Common myeloid progenitor, CD34-positive (primary cell): ENCODE results near the gene LRRFIP2.

Experiments used
- CTCF ChIA-PET: fragments of 350-600 bp; sonication (Branson Sonifier 250); formaldehyde crosslinking; loops from one replicate; lab custom pipeline; 2021; ENCODE audit warnings: antibody characterized with exemption; lab: Charles Lee
- POLR2A ChIA-PET: fragments of 350-600 bp; sonication (Branson Sonifier 250); formaldehyde crosslinking; loops from one replicate; lab custom pipeline; 2021; ENCODE audit warnings: antibody characterized with exemption; lab: Charles Lee
- DNase-seq, 3 donors: peaks; one replicate each; pipeline versions ENCODE4 v3.0.0 to v3.0.0-alpha.2; 2013
- H3K27ac ChIP-seq, 2 experiments: 1 replicate in 1 of 2; 2 replicates in 1 of 2; pipeline ENCODE4 v1.7.0; 2013; ENCODE audit warnings: inconsistent platforms in 2 of 2, low read length in 2 of 2, mild to moderate bottlenecking in 2 of 2, low read depth in 1 of 2, moderate library complexity in 1 of 2; ENCODE audit not compliant: severe bottlenecking in 2 of 2, insufficient read depth in 1 of 2, poor library complexity in 1 of 2
- H3K27me3 ChIP-seq, 5 experiments: replicated peaks in 2 of 5; 1 replicate in 3 of 5; 2 replicates in 2 of 5; pipeline versions ENCODE4 v1.6.1 to v1.7.0; 2013; ENCODE audit warnings: low read length in 4 of 5, mild to moderate bottlenecking in 2 of 5, moderate library complexity in 2 of 5, inconsistent platforms in 1 of 5; ENCODE audit not compliant: insufficient read depth in 5 of 5, control insufficient read depth in 4 of 5
- H3K36me3 ChIP-seq, 4 experiments: 1 replicate in 2 of 4; 2 replicates in 2 of 4; pipeline versions ENCODE4 v1.6.1 to v1.7.0; 2013; ENCODE audit warnings: low read length in 3 of 4, control low read depth in 1 of 4, mild to moderate bottlenecking in 1 of 4; ENCODE audit not compliant: control insufficient read depth in 4 of 4, insufficient read depth in 4 of 4
- H3K4me1 ChIP-seq, 4 experiments: 1 replicate in 3 of 4; 2 replicates in 1 of 4; pipeline versions ENCODE4 v1.6.1 to v1.7.1; 2013; ENCODE audit warnings: low read length in 3 of 4, mild to moderate bottlenecking in 3 of 4, control low read depth in 1 of 4, inconsistent platforms in 1 of 4, moderate library complexity in 1 of 4; ENCODE audit not compliant: control insufficient read depth in 4 of 4, insufficient read depth in 4 of 4; ENCODE audit errors: control extremely low read depth in 1 of 4
- H3K4me3 ChIP-seq, 7 experiments: 1 replicate in 4 of 7; 2 replicates in 3 of 7; pipeline versions ENCODE4 v1.5.1 to v1.7.0; 2013; ENCODE audit warnings: mild to moderate bottlenecking in 7 of 7, low read length in 6 of 7, moderate library complexity in 6 of 7, inconsistent platforms in 2 of 7, low read depth in 2 of 7, control low read depth in 1 of 7; ENCODE audit not compliant: insufficient read depth in 4 of 7, control insufficient read depth in 1 of 7; ENCODE audit errors: extremely low read depth in 1 of 7
- H3K9me3 ChIP-seq, 5 experiments: 1 replicate in 4 of 5; 2 replicates in 1 of 5; pipeline versions ENCODE4 v1.6.1 to v1.7.1; 2013; ENCODE audit warnings: low read length in 4 of 5, mild to moderate bottlenecking in 2 of 5, inconsistent platforms in 1 of 5, low read depth in 1 of 5, moderate library complexity in 1 of 5; ENCODE audit not compliant: control insufficient read depth in 4 of 5, insufficient read depth in 2 of 5; ENCODE audit errors: control extremely low read depth in 1 of 5
- WGBS: methylation state at CpG from one replicate; pipeline ENCODE4 v1.1.5; 2013; ENCODE audit not compliant: insufficient coverage; 5-methylcytosine and 5-hydroxymethylcytosine counted together

The LRRFIP2 gene

GRCh38 chr3:37041546-37042195 is 132.7 kb downstream of the LRRFIP2 start:
- no peak overlapping the region for H3K27ac ChIP-seq
- no peaks in the 10 kb centered on the region for H3K27me3 ChIP-seq
- H3K9me3 ChIP-seq: peaks cover 0 to 4% (median 0%) of the 10 kb centered on the region in 5 experiments
- no peaks in the 10 kb centered on the region for H3K4me1 ChIP-seq
- H3K4me3 ChIP-seq: no peak overlapping the region
- H3K36me3 ChIP-seq: peaks cover 20 to 49% (median 35%) of the 10 kb centered on the region in 4 experiments
- CTCF ChIA-PET: interaction anchor here (0.7 kb wide), 1 partner anchor 83 kb away, joined by 3 read pairs; no protein-coding TSS in a partner anchor
- no CpG with 5 or more reads among the region's 1 CpG for WGBS
- no peak for DNase-seq
- POLR2A ChIA-PET: no interaction called here

- no CpG with 5 or more reads among the region's 1 CpG for WGBS
- no peak overlapping the region for H3K4me3 ChIP-seq
- H3K4me1 ChIP-seq: no peaks in the 10 kb centered on the region
- ChIA-PET CTCF (no interaction called here), POLR2A (interaction anchor here (0.6 kb wide), 1 partner anchor 195 kb away, joined by 3 read pairs; no protein-coding TSS in a partner anchor)
- DNase-seq: no peak
- H3K27me3 ChIP-seq: no peaks in the 10 kb centered on the region
- H3K9me3 ChIP-seq: peaks cover 0 to 19% (median 11%) of the 10 kb centered on the region in 5 experiments
- peaks cover 26 to 59% (median 45%) of the 10 kb centered on the region in 4 experiments for H3K36me3 ChIP-seq
- H3K27ac ChIP-seq: no peak overlapping the region
Observed at GRCh38 chr3:37040231-37040630, 134.2 kb downstream of the LRRFIP2 start.

- H3K9me3 ChIP-seq: peaks cover 2 to 25% (median 13%) of the 10 kb centered on the region in 5 experiments
- H3K27ac ChIP-seq: no peak overlapping the region
- H3K27me3 ChIP-seq: no peaks in the 10 kb centered on the region
- peaks cover 26 to 68% (median 46%) of the 10 kb centered on the region in 4 experiments for H3K36me3 ChIP-seq
- WGBS: 90% methylated on average over 1 of the region's 1 CpG
- POLR2A ChIA-PET: no interaction called here
- no peak for DNase-seq
- H3K4me3 ChIP-seq: no peak overlapping the region
- no peaks in the 10 kb centered on the region for H3K4me1 ChIP-seq
- CTCF ChIA-PET: no interaction called here
Observed at GRCh38 chr3:37039161-37039846, 135.1 kb downstream of the LRRFIP2 start.

- WGBS: no CpG with 5 or more reads among the region's 3 CpGs
- no peak overlapping the region for H3K4me3 ChIP-seq
- no peak for DNase-seq
- POLR2A ChIA-PET: no interaction called here
- H3K9me3 ChIP-seq: peaks cover 2 to 28% (median 14%) of the 10 kb centered on the region in 5 experiments
- H3K36me3 ChIP-seq: peaks cover 33 to 82% (median 58%) of the 10 kb centered on the region in 4 experiments
- H3K27ac ChIP-seq: no peak overlapping the region
- H3K4me1 ChIP-seq: no peaks in the 10 kb centered on the region
- CTCF ChIA-PET: interaction anchor here (1.1 to 1.4 kb wide), 2 partner anchors 11 to 18 kb away, joined by 3 read pairs; no protein-coding TSS in a partner anchor
- no peaks in the 10 kb centered on the region for H3K27me3 ChIP-seq
Observed at GRCh38 chr3:37037352-37037751, 137.0 kb downstream of the LRRFIP2 start.

GRCh38 chr3:37032961-37033360 is 141.4 kb downstream of the LRRFIP2 start:
- no peak for DNase-seq
- WGBS: 98% methylated on average over 6 of the region's 10 CpGs
- Histone ChIP-seq H3K36me3 (peaks cover 28 to 88% (median 57%) of the 10 kb centered on the region in 4 experiments), H3K9me3 (peaks cover 2 to 28% (median 14%) of the 10 kb centered on the region in 5 experiments), H3K4me3 (no peak overlapping the region), H3K27me3 (no peaks in the 10 kb centered on the region), H3K4me1 (no peaks in the 10 kb centered on the region), H3K27ac (no peak overlapping the region)
- CTCF ChIA-PET: interaction anchor here (1.3 kb wide), 1 partner anchor 8 kb away, joined by 3 read pairs; no protein-coding TSS in a partner anchor
- POLR2A ChIA-PET: no interaction called here

- no peak for DNase-seq
- H3K9me3 ChIP-seq: peaks cover 2 to 19% (median 11%) of the 10 kb centered on the region in 5 experiments
- 100% methylated on average over 2 of the region's 7 CpGs for WGBS
- POLR2A ChIA-PET: no interaction called here
- H3K27me3 ChIP-seq: no peaks in the 10 kb centered on the region
- H3K27ac ChIP-seq: no peak overlapping the region
- no peaks in the 10 kb centered on the region for H3K4me1 ChIP-seq
- H3K4me3 ChIP-seq: no peak overlapping the region
- CTCF ChIA-PET: no interaction called here
- H3K36me3 ChIP-seq: peaks cover 21 to 89% (median 52%) of the 10 kb centered on the region in 4 experiments
Observed at GRCh38 chr3:37031096-37031682, 143.2 kb downstream of the LRRFIP2 start.
